GM18868 (cell line): ENCODE measurements around the gene MGARP.
"Not testable (repeated sequence)": the region's sequence is repeated elsewhere in the genome, so short reads cannot be mapped to it uniquely, and the experiment has no call there.

Source experiments
- ATAC-seq: cut with Tn5 transposase; IDR thresholded peaks from one replicate; pipeline ENCODE4 v1.9.1; 2021; ENCODE audit warnings: mild to moderate bottlenecking, moderate library complexity; ENCODE audit not compliant: unreplicated experiment

The MGARP gene

GRCh38 chr4:139279760-139280620, at the start of gene MGARP:
TSS of gene MGARP (minus strand) at chr4:139280225. CDS start at chr4:139280158, 67 bp downstream.
- peak; percentile 86 for ATAC-seq

- ATAC-seq: no peak
Observed at GRCh38 chr4:139329665-139330200, 49.7 kb upstream of the MGARP start.

GRCh38 chr4:139324620-139325019, 44.6 kb upstream of the MGARP start:
- no peak for ATAC-seq

- ATAC-seq: not testable (repeated sequence)
Observed at GRCh38 chr4:139322541-139322940, 42.5 kb upstream of the MGARP start.

GRCh38 chr4:139322070-139322469, 42.0 kb upstream of the MGARP start:
- not testable (repeated sequence) for ATAC-seq

- no peak for ATAC-seq
Observed at GRCh38 chr4:139319571-139319970, 39.5 kb upstream of the MGARP start.

GRCh38 chr4:139317635-139318034, 37.6 kb upstream of the MGARP start:
- no peak for ATAC-seq

GRCh38 chr4:139316733-139317132, 36.7 kb upstream of the MGARP start:
- no peak for ATAC-seq

- ATAC-seq: peak; percentile 89
Observed at GRCh38 chr4:139315221-139315675, 35.2 kb upstream of the MGARP start.

- no peak for ATAC-seq
Observed at GRCh38 chr4:139314047-139314800, 34.2 kb upstream of the MGARP start.

- not testable (repeated sequence) for ATAC-seq
Observed at GRCh38 chr4:139313414-139313813, 33.4 kb upstream of the MGARP start.

GRCh38 chr4:139312552-139313332, 32.7 kb upstream of the MGARP start:
- ATAC-seq: peak; percentile 24

GRCh38 chr4:139311909-139312308, 31.9 kb upstream of the MGARP start:
- no peak for ATAC-seq

GRCh38 chr4:139304920-139305319, 24.9 kb upstream of the MGARP start:
- ATAC-seq: no peak

GRCh38 chr4:139301821-139302611, 22.0 kb upstream of the MGARP start, which contains the start of gene NDUFC1:
TSS of gene NDUFC1 (minus strand) at chr4:139302477. CDS start at chr4:139295798, 6,679 bp downstream.
- ATAC-seq: peak; percentile 34

- ATAC-seq: peak; percentile 80
Observed at GRCh38 chr4:139301113-139301820, 21.2 kb upstream of the MGARP start, which contains the start of gene NAA15. TSS of gene NAA15 (plus strand) at chr4:139301505. CDS start at chr4:139301778, 273 bp downstream.

- peak; percentile 11 for ATAC-seq
Observed at GRCh38 chr4:139300431-139301112, 20.5 kb upstream of the MGARP start.

- ATAC-seq: no peak
Observed at GRCh38 chr4:139299536-139299935, 19.5 kb upstream of the MGARP start.
